GM21381 (cell line): ENCODE data around the gene JAZF1.

Experiments
- ATAC-seq: cut with Tn5 transposase; IDR thresholded peaks from one replicate; pipeline ENCODE4 v1.9.1; 2021; ENCODE audit warnings: mild to moderate bottlenecking, moderate library complexity; ENCODE audit not compliant: unreplicated experiment

The JAZF1 gene

DNA sequence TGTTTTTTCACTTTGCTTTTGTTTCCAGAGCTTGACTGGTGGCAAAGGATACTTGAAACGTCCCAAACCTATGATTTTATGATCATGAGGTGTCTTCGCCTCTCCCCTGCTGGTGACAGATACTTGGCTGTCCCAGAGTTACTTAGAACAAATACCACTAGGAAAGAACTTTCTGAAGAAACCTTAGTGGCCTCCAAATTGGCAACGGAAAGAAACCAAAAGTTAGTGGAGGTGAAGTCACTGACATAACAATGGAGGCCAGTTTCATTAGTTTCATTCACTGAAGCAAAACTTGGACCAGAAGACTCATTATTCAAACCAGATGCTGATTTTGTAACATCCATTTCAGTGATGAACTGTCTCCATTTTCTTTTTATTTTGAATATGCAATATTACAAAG lies 68.6 kb downstream of the JAZF1 start:
- ATAC-seq: no peak

DNA sequence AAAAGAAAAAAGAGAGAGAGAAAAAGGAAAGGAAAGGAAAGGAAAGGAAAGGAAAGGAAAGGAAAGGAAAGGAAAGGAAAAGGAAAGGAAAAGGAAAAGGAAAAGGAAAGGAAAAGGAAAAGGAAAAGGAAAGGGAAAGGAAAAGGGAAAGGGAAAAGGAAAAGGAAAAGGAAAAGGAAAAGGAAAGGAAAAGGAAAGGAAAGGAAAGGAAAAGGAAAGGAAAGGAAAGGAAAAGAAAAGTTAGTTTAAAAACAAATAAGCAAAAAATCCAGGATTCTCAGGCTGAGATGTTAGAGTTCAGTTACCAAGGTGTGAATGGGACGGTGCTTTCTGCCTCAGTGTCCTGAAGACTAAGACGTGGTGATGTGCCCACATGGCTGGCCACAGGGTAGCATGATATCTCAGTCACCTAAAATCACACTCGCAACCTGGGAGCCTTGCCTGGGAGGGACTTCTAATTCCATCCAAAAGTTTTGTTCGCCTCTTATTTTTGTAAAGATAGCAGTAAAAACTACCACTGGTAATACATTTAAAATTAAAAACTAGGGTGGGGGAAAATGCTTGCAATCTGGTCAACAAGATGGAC lies 70.1 kb downstream of the JAZF1 start:
- ATAC-seq: no peak

- no peak for ATAC-seq
Measured at GRCh38 chr7:28108747-28109146, 71.8 kb downstream of the JAZF1 start.

GRCh38 chr7:28107960-28108359 lies 72.6 kb downstream of the JAZF1 start:
- ATAC-seq: no peak

DNA sequence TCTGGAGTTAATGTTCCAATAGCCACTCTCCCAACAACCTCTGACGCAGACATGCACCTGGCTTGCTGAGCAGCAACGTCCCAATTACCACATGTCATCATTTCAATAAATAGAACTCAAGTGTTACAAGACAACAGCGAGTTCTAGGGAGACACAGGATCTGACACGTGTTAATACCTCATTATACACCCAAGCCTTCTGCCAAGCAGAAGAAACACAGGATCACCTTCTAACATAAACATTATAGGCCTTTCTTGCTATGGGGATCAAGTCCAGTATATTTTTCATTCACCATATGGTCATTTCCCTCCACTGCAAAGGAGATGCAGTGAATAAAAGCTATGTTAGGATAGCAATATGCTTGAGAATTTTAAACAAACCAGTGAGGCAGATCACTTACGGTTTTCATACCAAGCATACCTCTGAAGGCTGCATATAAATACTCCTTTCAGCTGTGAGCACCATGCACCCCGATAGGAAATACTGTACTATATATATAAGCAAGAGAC lies 74.2 kb downstream of the JAZF1 start:
- ATAC-seq: no peak

DNA sequence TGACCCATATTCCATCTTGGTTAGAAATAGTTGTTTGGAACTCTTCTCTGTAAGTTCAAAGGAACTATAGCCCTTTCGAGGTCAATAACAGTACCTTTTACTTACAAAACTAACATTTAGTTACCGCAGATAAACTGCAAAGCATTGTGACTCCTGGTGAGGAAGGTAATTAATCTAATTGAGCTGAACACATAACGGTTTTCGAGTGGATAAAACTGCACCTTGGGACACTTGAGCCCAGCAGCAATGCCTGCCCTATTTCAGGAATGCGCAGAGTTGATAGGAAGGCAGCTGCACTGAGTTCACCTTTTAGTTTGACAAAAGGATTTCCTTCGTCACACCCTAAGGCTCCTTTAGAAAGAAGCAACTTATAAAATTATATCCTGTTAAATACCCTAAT lies 75.4 kb downstream of the JAZF1 start:
- no peak for ATAC-seq

- no peak for ATAC-seq
Measured at GRCh38 chr7:28104811-28105210, 75.8 kb downstream of the JAZF1 start.

GRCh38 chr7:28104041-28104541 lies 76.5 kb downstream of the JAZF1 start:
- no peak for ATAC-seq

DNA sequence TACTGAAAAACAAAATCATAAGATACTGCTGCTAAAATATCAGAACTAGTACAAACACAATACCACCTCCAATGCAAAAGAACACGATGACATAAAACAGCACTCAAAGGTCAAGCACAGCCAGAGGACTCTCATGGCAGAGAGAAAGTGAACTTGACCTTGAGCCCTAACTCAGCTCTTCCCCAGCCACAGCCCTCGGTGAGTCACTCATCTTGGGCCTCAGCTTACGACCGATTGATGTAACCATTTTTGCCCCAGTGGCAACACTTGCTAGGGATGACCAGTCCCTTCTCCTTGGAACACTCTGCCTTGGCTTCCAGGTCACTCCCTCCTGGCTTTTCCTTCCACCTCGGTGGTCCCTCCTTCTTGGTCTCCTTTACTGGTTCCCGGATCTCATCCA lies 77.8 kb downstream of the JAZF1 start:
- no peak for ATAC-seq

- ATAC-seq: no peak
Measured at GRCh38 chr7:28096713-28097112, 83.9 kb downstream of the JAZF1 start.

- no peak for ATAC-seq
Measured at GRCh38 chr7:28095231-28095630, 85.4 kb downstream of the JAZF1 start.

DNA sequence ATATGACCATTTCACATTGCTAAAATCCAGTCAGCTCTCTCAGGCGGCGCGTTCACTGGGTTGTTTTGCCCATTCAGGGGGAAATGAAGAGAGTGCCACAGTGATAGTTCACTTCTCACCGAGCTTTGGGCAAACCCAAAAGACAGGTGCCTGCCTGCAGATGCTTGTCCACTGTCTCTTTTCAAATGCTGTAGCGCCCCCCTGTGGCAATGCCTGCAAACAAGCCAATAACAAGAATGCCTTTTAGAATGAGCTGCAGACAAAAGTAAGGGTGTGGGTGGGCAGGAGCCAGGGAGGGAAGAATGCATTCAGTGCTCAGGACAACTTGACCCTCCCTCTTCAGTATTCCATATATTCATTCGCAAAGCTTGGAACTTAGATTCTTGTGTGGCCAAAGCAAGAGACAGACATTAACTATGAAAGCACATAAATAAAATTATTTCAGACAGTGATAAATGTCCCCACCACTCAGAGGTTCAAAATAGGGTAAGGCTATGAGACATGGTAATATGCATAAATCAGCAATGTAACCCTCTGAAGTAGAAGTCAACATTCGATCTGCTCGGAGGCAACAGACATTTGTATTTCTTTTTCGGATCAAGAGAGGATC lies 86.9 kb downstream of the JAZF1 start:
- ATAC-seq: no peak

DNA sequence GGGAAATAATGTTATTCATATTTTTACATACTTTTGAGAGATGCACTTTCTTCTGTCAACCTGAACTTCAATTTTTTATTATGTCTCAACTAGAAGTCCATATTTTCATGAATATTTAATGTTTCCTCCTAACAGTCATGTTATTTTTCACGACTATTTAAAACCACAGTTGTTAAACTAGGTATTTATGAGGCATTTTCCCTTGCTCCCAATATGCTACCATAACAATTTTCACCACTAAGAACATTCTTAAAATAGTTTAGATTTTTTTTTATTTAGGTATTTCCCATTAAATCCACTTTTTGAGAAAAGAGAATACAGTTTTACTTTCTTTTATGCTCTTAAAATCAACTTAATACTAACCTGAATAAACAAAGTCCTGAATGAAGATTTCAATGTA lies 89.4 kb downstream of the JAZF1 start:
- no peak for ATAC-seq

DNA sequence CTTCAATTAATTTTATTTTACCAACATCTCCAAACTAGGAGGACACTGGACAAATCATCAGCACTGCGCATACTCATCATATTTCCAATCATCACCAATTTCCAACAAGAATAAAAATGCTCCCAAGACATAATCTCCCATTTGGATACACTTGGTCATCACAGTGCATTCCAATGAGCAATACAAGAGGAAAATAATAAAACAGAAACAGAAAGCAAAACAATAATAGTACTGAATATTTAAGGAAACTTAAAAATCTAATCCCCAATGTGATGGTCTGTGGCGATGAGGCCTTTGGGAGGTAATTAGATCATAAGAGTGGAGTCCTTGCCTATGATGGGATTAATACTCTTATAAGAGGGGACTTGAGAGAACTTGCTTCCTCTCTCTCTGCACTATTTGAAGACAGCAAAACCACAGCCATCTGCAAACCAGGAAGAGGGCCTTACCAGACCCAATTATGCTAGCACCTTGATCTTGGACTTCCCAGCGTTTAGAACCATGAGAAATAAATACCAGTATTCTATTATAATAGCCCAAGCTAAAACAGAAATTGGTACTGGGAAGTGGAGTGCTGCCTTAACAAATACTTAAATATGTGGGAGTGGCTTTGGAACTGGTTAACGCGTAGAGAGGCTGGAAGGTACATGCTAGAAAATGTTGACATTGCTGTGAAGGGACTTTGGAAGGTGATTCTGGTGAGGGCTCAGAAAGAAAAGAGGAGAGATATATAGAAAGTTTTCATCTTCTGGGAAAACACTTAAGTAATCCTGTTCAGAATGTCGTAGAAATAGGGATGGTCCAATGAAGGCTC lies 91.5 kb downstream of the JAZF1 start:
- no peak for ATAC-seq

DNA sequence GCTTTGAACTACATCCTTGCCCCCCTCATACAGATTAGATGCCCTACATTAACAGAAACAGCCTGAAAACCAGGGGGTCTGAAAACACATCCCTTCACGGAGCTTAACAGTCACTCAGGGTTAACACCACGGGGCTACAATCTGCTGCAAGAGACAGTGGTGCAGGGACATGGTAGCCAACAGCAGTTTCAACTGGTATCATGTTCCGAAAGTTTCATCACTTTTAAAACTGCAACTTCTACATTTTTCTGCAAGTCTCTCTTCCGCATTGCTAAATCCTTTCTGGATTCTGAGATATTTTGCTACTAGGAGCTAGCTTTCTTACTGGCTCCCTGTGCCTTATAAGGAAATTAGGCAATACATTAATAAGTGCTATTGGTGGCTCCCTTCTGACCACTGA lies 92.6 kb downstream of the JAZF1 start:
- ATAC-seq: no peak

GRCh38 chr7:28086198-28086597 lies 94.4 kb downstream of the JAZF1 start:
- ATAC-seq: no peak

DNA sequence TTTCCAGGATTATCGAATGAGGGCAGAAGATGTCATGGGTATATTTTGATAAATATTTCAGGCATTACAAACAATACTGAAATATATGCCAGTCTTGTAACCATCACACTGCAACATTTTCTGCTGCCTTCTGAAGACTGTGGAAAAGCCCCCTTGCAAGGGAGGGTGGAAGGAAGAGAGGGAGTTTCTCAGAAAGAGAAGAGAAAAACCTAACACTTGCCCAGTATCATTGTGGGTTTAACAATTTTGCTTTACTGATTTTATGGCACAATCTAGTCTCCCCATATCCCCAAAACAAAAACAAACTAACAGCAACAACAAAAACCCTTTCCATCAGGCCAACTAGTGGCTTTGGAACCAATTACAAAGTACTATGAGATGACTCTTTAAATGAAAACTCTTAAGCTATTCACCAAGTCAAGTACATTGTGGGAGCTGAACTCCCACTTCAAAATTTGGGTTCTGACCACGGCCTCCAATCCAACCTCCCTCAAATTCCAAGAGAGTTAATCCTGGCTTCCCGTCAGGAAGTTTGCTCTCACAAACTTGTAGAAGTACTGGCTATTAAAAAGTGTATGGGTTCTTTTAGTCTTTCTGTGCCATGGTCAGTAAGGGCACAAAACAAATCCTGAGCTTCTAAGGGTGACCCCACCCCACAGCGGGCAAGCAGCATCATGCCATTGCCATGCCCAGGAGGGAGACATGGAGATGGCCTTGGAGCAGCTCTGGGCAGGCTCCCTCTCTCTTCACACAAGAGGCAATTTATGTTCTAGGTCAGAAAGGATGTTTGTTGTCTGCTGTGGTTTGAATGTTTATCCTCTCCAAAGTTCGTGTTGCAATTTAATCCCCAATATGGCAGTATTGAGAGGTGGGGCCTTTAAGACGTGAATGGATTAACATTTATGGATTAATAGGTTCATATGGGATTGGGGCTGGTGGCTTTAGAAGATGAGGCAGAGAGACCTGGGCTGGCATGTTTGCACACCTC lies 96.3 kb downstream of the JAZF1 start:
- ATAC-seq: no peak

- no peak for ATAC-seq
Measured at GRCh38 chr7:28083164-28083997, 97.2 kb downstream of the JAZF1 start.

GRCh38 chr7:28082071-28082470 lies 98.5 kb downstream of the JAZF1 start:
- no peak for ATAC-seq

- ATAC-seq: no peak
Measured at GRCh38 chr7:28081016-28081415, 99.6 kb downstream of the JAZF1 start.
